ENCODE data around the gene SGPL1. TPM values are rescaled to one million over a fixed set of nuclear protein-coding genes. Genes with fewer than 3 reads are reported as not detected.

Gene SGPL1
- total RNA-seq, 3 donors from 2014 or later: 50.5 to 67.2 (median 55.5) TPM

DNA sequence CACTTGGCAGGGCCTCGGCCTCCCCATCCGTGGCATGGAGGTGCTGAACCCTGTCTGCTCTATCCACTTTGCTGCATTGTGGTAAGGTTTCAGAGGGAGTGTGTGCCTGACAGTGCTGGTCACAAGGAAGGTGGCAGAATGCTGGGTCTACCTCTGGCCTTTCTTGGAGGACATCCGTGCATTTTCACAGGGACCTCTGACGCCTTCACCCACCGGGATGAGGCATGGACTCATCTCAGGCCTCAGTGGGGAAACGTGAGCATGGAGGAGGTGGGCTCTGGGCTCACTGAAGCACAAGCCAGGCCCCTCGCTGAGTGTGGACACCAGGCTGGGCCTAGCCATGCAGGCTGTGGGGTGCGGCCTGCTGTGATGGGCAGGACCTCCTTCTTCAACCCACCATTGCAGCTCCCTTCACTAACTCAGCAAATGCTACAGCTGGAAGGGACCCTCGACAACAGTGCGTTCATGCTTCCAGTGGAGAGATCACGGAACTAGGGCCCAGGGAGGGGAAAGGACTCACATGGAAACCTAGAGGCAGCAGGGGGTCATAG, 39.2 kb upstream of the SGPL1 start:
- no peaks in the 10 kb centered on the region for H3K4me1 ChIP-seq (ENCODE audit: low read depth)
- H3K36me3 ChIP-seq (ENCODE audit: low read depth): no peaks in the 10 kb centered on the region
- ATAC-seq (no peak), DNase-seq (no peak)
- no peaks in the 10 kb centered on the region for H3K9me3 ChIP-seq
- TF ChIP-seq, protein P1, sequence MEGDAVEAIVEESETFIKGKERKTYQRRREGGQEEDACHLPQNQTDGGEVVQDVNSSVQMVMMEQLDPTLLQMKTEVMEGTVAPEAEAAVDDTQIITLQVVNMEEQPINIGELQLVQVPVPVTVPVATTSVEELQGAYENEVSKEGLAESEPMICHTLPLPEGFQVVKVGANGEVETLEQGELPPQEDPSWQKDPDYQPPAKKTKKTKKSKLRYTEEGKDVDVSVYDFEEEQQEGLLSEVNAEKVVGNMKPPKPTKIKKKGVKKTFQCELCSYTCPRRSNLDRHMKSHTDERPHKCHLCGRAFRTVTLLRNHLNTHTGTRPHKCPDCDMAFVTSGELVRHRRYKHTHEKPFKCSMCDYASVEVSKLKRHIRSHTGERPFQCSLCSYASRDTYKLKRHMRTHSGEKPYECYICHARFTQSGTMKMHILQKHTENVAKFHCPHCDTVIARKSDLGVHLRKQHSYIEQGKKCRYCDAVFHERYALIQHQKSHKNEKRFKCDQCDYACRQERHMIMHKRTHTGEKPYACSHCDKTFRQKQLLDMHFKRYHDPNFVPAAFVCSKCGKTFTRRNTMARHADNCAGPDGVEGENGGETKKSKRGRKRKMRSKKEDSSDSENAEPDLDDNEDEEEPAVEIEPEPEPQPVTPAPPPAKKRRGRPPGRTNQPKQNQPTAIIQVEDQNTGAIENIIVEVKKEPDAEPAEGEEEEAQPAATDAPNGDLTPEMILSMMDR (IDR thresholded peaks at IDR 0.05): no peak
- no peak overlapping the region for H3K4me3 ChIP-seq
- intact Hi-C loops (cut with DNase I, micrococcal nuclease): no loop called here

DNA sequence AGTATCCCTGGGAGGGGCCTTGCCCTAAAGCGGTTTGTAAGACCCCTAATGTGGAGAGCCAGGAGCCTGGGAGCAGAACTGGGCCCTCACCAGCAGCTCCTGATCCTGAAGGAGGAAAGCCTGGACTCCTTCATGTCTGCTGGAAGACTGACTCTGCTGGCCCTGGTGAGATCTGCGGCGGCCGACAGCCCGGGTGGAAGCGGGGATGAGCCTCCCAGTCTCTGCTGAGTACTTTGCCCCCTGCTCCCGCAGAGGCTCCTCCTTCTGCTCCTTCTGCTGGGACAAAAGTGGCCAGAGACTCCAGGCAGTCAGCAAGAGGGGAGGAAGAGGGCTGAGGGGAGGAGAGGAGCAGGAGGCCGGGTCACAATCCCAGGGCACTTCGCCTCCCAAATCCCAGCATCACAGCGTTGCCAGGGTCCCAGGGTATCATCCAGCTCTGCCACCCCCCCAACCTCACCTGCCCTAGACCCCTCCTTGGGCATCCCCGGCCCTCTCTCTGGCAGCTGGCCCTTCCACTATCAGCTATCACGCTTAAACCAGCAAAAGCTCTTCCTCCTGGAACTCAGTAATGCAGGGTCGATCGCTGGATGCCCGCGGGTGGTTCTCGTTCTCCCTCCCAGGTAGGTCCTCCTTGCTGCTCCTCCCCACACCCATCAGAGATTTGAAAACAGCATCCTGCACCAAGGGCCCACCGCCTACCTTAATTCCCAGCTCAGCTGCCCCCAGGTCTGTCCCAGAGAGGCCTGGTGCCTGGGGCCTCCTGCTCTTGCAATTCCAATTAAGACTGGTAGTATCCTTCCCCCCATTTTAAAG, 38.5 kb upstream of the SGPL1 start:
- TF ChIP-seq, protein P1 (IDR thresholded peaks at IDR 0.05): no peak
- Histone ChIP-seq H3K4me1 (ENCODE audit: low read depth) (no peaks in the 10 kb centered on the region), H3K36me3 (ENCODE audit: low read depth) (no peaks in the 10 kb centered on the region), H3K9me3 (no peaks in the 10 kb centered on the region), H3K4me3 (no peak overlapping the region)
- ATAC-seq: no peak
- DNase-seq: peak in 1 of 3 donors; percentile 8
- intact Hi-C loops (cut with DNase I, micrococcal nuclease): no loop called here

DNA sequence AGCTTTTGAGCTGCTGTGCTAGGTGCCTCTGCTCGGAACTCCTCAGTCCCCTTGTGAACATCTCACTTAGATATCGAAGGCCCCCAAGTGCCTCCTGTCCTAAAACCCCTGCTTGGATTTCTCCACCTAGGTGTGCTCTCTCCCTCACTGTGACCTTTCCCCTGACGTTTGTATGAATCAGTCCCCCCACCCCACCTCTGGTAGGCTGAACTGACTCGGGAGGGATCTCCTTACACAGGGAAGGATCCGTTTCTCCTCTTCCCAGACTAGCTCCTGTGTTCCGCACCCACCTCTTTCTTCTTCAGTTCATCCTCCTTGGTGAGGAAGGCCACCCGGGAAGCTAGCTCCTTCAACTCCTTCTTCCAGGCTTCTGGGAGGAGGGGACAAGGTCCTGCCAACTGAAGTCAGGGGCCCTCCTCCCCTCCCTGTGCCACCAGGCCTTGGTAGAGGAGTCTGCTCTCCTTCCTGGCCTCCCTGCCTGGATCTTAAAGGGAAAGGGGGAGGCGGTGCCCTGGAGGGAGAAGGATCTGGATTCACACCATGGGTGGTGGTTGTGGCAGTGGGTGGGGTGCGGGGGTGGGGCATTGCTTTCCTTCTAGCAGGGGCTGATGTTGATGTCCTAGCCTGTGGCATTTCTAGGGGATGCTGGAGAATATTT, 37.4 kb upstream of the SGPL1 start:
- Histone ChIP-seq H3K4me1 (ENCODE audit: low read depth) (no peaks in the 10 kb centered on the region), H3K9me3 (no peaks in the 10 kb centered on the region), H3K4me3 (no peak overlapping the region), H3K36me3 (ENCODE audit: low read depth) (no peaks in the 10 kb centered on the region)
- TF ChIP-seq, protein P1 (IDR thresholded peaks at IDR 0.05): no peak
- intact Hi-C loops (cut with DNase I, micrococcal nuclease): no loop called here
- DNase-seq: no peak
- ATAC-seq: no peak

DNA sequence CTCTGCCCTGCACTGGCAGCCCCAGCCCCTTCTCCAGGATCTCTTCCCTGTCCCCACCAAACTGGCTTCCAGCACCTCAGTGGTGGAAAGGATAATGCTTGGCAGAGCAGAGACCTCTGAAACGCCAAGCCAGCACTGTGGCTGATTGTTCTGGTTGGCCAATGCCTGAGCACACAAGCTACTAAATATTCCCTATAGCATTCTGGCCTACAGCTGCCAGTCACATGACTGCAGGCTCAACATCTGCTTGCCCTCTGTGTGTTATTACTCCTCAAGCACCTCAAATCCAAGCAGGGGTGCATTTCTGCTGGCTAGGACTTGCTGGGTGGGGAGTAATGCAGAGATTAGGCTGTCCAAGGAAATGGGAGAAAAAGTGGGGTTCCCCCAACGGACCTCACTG, 36.7 kb upstream of the SGPL1 start:
- Histone ChIP-seq H3K4me1 (ENCODE audit: low read depth) (no peaks in the 10 kb centered on the region), H3K36me3 (ENCODE audit: low read depth) (no peaks in the 10 kb centered on the region), H3K9me3 (no peaks in the 10 kb centered on the region), H3K4me3 (no peak overlapping the region)
- DNase-seq (no peak), ATAC-seq (no peak)
- intact Hi-C loops (cut with DNase I, micrococcal nuclease): no loop called here
- TF ChIP-seq, protein P1 (IDR thresholded peaks at IDR 0.05): no peak

DNA sequence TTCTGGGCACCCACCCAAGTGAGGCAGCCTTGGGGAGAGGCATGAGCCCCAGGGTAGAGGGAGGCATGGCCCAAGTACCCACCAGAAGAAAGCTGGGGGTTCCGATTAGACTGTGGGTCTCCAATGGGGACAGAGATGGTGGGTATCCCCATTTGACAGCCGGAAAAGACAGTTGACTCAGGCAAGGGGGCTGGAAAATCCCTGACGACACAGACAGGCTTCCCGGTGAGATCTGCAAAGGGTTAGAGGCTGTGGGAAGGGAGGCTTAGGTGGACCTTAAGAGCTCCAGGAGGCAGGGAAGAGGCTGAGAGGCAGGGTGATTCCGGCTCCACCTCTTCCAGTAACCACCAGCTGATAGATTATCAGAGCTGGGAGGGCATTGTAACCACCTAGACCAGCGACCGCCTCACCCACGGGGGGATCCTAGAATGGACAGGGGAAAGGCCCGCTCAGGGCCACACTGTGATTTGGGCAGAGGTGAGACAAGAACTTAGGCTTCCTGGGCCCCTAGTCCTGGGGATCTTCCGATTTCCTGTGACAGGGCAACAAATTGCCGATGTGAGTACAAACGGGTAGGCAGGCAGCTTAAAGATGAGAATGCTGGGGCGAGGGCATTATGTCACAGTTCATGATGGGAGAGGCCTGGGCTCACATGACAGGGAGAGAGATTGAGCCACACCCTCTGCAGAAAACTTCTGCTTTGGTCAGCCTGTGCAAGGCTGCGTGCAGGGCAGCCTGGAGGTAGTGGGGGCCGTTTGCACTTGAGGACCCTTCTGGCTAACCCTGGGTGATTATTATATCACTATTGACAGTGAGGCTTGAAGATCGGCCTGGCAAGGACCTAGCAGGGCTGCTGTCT, 36.0 kb upstream of the SGPL1 start:
- Histone ChIP-seq H3K4me1 (ENCODE audit: low read depth) (no peaks in the 10 kb centered on the region), H3K4me3 (no peak overlapping the region), H3K9me3 (no peaks in the 10 kb centered on the region), H3K36me3 (ENCODE audit: low read depth) (no peaks in the 10 kb centered on the region)
- intact Hi-C loops (cut with DNase I, micrococcal nuclease): no loop called here
- ATAC-seq (peak; percentile 82), DNase-seq (peak in 1 of 3 donors; percentile 68)
- TF ChIP-seq, protein P1 (IDR thresholded peaks at IDR 0.05): no peak

Measured in mucosa of descending colon (tissue), 3 donors.